Kasumi-1 (cell line): Measurements from ENCODE around the gene LORICRIN.

Experiments
- DNase-seq, 2 experiments: peaks; one replicate each; lab custom pipeline; 2025; lab: John Stamatoyannopoulos, UW

The LORICRIN gene, protein sequence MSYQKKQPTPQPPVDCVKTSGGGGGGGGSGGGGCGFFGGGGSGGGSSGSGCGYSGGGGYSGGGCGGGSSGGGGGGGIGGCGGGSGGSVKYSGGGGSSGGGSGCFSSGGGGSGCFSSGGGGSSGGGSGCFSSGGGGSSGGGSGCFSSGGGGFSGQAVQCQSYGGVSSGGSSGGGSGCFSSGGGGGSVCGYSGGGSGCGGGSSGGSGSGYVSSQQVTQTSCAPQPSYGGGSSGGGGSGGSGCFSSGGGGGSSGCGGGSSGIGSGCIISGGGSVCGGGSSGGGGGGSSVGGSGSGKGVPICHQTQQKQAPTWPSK

DNA sequence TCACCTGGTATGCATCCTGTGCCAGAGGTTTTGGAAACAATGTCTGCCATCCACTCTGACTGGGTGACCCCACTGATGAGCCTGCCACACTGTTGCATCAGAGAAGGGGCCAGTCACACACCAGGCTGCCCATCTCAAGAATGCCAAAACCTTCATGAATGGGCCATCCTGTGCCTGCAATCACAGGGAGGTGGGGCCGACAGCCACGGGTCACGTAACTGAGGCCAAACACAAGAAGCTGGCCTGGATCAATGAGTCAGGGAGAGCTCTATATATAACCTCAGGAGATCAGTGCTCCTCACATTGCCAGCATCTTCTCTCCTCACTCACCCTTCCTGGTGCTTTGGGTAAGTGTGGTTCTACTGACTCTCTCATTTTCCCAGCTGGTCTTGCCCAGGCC, at the start of gene LORICRIN:
Gene LORICRIN (plus strand): TSS at position 301 of the 400 bp plus-strand sequence. CDS start 1,263 bp downstream, outside the sequence.
- DNase-seq, result no peak

- no peak for DNase-seq
Observed at GRCh38 chr1:153210206-153210605, 49.3 kb upstream of the LORICRIN start.

DNA sequence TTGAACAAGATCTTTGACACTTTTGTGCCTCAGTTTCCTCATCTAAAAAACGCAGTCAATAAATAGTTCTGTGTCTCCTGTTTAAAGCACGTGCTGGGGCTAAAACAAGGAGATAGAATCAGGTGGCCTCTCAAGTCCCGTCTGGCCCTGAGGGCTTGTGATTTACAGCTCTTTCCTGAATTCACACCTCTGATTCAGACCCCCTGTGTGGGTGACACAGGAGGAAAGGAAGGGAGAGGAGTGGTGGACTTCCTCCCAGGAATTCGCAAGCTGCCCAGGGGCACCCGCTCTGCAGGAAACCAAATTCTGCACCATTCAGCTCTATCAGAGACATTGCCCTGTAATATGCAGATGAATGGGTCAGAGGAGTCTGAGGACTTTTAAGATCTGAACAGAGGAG, 47.3 kb upstream of the LORICRIN start:
- DNase-seq, result no peak

DNA sequence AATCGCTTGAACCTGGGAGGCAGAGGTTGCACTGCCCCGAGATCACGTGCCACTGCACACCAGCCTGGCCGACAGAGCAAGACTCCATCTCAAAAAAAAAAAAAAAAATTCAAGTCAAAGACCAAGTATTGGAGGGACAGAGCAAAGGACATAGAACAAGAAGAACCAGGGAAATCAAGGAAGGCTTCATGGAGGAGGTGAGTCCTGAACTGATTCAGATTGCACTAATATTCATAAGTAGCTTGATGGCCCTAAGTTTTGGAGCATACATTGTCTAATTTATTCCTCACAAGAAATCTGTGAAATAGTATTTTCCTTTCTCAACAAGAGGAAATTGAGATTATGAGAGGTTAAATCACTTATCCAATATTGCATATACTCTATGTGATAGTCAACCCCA, 46.0 kb upstream of the LORICRIN start:
- DNase-seq, result no peak

- DNase-seq, result no peak
Observed at GRCh38 chr1:153217212-153217611, 42.3 kb upstream of the LORICRIN start, which contains the start of gene PRR9. PRR9 (plus strand) TSS chr1:153217584; CDS start chr1:153218145, 561 bp downstream.

DNA sequence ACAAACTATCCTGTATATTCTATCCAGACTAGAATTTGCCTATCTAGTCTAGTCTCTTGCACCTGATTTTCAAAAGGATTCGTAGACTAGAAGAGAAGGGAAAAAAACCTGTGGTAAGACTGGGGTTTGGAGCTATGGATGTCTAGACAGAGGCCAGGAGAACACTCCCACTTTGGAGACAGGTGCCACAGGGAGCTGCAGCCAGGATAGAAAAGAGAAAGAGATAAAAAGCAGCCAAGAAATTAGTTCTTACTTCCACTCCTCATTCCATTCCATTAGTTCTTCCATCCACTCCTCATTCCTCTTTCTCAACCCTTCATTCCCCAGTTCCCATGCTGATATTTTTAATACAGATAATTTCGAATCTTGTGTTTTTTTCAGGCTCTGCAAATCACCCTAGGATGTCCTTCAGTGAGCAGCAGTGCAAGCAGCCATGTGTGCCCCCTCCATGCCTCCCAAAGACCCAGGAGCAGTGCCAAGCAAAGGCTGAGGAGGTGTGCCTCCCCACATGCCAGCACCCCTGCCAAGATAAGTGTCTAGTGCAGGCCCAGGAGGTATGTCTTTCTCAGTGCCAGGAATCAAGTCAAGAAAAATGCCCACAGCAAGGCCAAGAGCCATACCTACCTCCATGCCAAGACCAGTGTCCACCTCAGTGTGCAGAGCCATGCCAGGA, 41.6 kb upstream of the LORICRIN start:
- no peak for DNase-seq

DNA sequence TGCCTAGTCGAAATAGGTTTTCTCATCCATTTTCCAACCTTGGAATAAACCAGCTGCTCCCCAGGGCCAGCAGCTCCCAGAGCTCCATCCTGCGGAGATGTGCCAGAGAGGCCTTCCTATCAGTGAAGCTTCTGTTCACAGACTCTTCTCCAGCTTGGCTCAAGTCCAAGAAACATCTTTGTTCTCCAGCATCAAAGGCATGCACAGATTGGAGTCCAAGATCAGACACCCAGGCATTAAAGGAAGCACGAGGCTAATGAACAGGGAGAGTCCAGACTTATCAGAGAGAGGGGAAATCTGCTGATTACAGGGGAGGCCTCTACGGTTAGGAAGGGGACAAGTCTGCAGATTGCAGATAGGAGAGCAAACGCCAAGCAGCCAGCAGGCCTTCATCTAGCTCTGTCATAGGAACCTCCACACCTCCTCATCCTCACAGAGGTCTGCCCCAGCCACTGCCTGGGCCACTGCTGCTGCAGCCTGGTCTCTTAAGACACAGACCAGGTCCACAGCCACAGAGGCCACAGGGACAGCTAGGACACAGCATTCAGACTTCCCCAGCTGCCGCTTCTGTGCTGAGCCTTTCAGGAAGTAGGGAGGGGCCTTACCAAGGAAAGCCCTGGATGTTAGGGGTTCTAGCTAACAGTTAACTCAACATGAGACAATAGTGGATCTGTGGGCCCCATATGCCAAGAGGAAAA, 38.7 kb upstream of the LORICRIN start:
- DNase-seq, result no peak

GRCh38 chr1:153223040-153223891, 36.2 kb upstream of the LORICRIN start:
- DNase-seq, result peak; percentile 31 to 33

DNA sequence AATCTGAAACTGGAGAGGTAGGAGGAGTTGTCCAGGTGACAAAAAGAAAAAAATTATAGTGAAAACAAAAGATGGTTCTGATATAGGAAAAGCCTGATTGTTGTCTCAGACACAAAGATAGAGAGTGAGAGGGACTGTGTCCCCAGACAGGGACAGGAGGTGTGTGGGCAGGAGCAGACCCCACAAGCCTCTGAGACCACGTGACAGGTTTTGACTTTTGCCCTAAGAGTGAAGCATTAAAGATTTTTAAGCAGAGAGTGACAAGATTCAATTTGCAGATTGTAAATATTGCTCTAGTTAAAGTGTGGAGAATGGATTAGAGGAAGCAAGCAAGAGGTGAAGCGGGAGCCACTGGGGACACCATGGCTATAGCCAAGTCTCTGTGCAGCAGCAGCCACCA, 31.7 kb upstream of the LORICRIN start:
- no peak for DNase-seq

GRCh38 chr1:153228491-153228890, 31.0 kb upstream of the LORICRIN start:
- no peak for DNase-seq

- DNase-seq, result peak; percentile 6 to 40
Observed at GRCh38 chr1:153229076-153229829, 30.2 kb upstream of the LORICRIN start.

DNA sequence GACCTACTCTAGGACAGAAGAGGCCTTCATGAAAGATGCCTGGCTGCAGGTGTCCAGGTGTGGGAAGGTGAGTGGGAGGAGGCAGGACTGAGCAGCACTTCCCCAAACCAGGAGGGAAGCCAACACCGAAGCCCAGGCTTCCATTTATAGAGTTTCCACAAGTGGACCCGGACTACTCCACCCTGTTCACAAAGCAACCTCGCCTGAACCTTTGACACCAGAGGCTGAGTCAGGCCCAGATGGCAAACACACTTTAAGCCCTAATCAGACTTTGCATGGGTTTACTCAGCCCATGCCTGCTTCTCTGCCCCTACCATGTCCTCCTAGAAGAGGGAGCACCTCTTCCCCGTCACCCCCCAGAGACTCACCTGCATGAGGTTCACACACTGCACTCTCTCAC, 28.1 kb upstream of the LORICRIN start:
- no peak for DNase-seq

DNA sequence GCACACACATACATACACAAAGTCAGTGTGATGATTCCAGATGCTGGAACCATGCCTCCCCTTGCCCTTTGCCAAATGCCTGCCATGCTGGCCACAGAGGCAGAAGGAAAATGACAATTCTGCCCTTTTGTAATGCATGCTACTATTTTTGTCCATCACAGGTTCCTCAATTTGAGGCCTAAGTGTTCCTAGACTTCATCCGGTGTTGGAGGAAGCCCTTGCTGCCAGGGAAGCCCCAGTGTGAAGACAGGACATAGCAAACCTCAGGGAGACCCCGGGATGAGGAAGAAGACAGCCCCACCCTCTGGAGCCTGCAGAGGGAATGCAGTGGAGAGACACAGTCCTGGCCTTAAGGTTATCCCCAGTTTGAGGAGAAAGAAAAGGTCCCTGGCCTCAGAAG, 27.7 kb upstream of the LORICRIN start:
- DNase-seq, result peak; percentile 31 to 47

GRCh38 chr1:153232553-153232952, 26.9 kb upstream of the LORICRIN start:
- no peak for DNase-seq

- peak; percentile 6 to 34 for DNase-seq
Observed at GRCh38 chr1:153233448-153233847, 26.0 kb upstream of the LORICRIN start.

DNA sequence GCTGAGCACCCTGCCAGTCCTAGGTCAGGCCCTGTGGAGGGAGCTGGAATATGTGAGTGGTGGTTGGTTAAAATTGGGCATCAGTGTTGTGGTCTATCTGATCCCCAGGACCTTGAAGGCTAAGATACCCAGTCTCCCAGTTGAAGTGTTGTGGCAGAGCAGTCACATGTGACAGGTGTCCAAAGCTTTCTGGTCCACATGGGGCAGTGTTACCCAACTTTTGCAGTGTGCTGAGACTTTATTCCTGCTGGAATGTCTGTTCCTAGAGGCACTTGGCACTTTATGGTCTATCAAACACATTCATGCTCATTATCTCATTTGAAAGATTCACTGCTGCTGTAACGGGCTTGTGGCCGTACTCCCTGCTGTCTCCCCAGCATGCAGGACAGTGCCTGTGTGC, 21.0 kb upstream of the LORICRIN start:
- DNase-seq, result peak in 1 of 2 experiments; percentile 3

GRCh38 chr1:153242160-153242559, 17.3 kb upstream of the LORICRIN start:
- no peak for DNase-seq

DNA sequence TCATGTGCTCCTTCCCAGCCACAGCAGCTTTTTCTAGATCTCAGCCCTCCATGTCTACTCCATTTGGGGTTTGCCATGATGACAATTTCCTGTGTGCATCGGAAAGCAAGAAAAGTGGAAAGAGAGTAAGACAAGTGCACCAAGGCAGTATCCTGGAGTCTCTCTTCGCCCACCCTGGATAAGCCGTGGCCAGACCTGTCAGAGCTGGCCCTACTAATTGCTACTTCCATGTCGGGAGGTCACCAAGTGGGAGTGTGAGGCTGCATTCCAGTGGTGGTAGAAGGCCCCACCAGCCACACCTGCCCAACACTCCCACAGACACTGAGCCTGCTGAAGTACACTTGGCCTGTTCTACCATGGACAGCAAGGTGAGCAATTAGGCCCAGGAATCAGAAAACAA, 14.0 kb upstream of the LORICRIN start:
- no peak for DNase-seq

- no peak for DNase-seq
Observed at GRCh38 chr1:153246018-153246417, 13.5 kb upstream of the LORICRIN start.

DNA sequence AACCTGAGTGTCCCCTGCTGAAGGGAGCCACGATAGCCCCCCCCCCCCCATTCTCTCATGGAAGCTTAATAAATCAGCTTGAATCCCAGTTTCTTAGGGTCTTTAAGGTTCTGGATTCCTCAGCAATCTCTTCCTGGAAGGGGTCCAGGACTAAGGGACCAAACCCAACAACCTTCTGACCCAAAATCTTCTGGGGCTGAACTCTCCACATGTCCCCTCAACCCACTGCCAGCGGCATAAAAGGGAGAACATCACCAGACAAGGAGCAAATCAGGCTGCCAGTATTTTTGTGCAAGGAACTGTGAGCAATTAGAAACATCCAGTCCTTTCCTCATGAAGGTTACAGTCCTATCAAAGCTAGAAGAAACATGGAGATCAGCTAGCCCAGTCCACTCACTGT, 12.7 kb upstream of the LORICRIN start:
- DNase-seq, result no peak
